Hindlimb muscle (tissue), 1 donor: ENCODE results near the gene SLC35D2. TPM values are rescaled to one million over a fixed set of nuclear protein-coding genes. Genes with fewer than 3 reads are reported as not detected.
A peak's percentile ranks its signal among the peaks of the same experiment; 100 is the strongest.
"Not testable (repeated sequence)": the region's sequence is repeated elsewhere in the genome, so short reads cannot be mapped to it uniquely, and the experiment has no call there.

Experiments used
- DNase-seq: peaks from one replicate; pipeline ENCODE4 v3.0.0-alpha.2; 2013
- polyA plus RNA-seq: library from polyadenylated mRNA; unstranded; fragments of 120-200 nt; gene quantifications from one replicate; pipeline ENCODE4 v1.2.1, GENCODE V29; 2013; ENCODE audit not compliant: insufficient read length

Gene SLC35D2
- polyA plus RNA-seq, 1 donor: 23.3 TPM

GRCh38 chr9:96360976-96361375, 22.5 kb downstream of the SLC35D2 start:
- no peak for DNase-seq

GRCh38 chr9:96360523-96360922, 23.0 kb downstream of the SLC35D2 start:
- not testable (repeated sequence) for DNase-seq

GRCh38 chr9:96350866-96351265, 32.6 kb downstream of the SLC35D2 start:
- DNase-seq: no peak

- DNase-seq: no peak
Observed at GRCh38 chr9:96348261-96348660, 35.2 kb downstream of the SLC35D2 start.

GRCh38 chr9:96345551-96345950, 38.0 kb downstream of the SLC35D2 start:
- DNase-seq: no peak

- peak; percentile 37 for DNase-seq
Observed at GRCh38 chr9:96344458-96345180, 38.9 kb downstream of the SLC35D2 start.

GRCh38 chr9:96343515-96344360, 39.8 kb downstream of the SLC35D2 start:
- no peak for DNase-seq

GRCh38 chr9:96342571-96343245, 40.8 kb downstream of the SLC35D2 start:
- DNase-seq: no peak

GRCh38 chr9:96340707-96341106, 42.8 kb downstream of the SLC35D2 start:
- no peak for DNase-seq

GRCh38 chr9:96338299-96338698, 45.2 kb downstream of the SLC35D2 start:
- DNase-seq: no peak

- no peak for DNase-seq
Observed at GRCh38 chr9:96333958-96334357, 49.6 kb downstream of the SLC35D2 start.

- no peak for DNase-seq
Observed at GRCh38 chr9:96331236-96331947, 52.1 kb downstream of the SLC35D2 start.

GRCh38 chr9:96327694-96328352, 55.7 kb downstream of the SLC35D2 start:
- DNase-seq: peak; percentile 43

- no peak for DNase-seq
Observed at GRCh38 chr9:96323169-96323568, 60.3 kb downstream of the SLC35D2 start.

- not testable (repeated sequence) for DNase-seq
Observed at GRCh38 chr9:96322736-96323135, 60.8 kb downstream of the SLC35D2 start.

GRCh38 chr9:96322210-96322609, 61.3 kb downstream of the SLC35D2 start:
- not testable (repeated sequence) for DNase-seq

- DNase-seq: no peak
Observed at GRCh38 chr9:96321515-96321914, 62.0 kb downstream of the SLC35D2 start.

GRCh38 chr9:96320749-96321280, 62.7 kb downstream of the SLC35D2 start:
- no peak for DNase-seq

- DNase-seq: no peak
Observed at GRCh38 chr9:96318921-96319565, 64.5 kb downstream of the SLC35D2 start.

GRCh38 chr9:96317335-96317980, 66.1 kb downstream of the SLC35D2 start:
- DNase-seq: peak; percentile 61

- no peak for DNase-seq
Observed at GRCh38 chr9:96309850-96310249, 73.7 kb downstream of the SLC35D2 start.
